NB4 (cell line): ENCODE data around the gene LTB4R2.

Experiments used
- DNase-seq: peaks from one replicate; pipeline ENCODE4 v3.0.0; 2010; ENCODE audit warnings: low read depth
- H3K4me3 ChIP-seq: one replicate; pipeline ENCODE4 v1.5.1; 2011; ENCODE audit warnings: mild to moderate bottlenecking, low read depth, low read length, moderate library complexity
- MYC ChIP-seq: IDR thresholded peaks from 2 replicates; pipeline ENCODE4 v1.6.1; 2011; ENCODE audit warnings: low read depth, low read length
- POLR2A ChIP-seq: IDR thresholded peaks from 2 replicates; pipeline ENCODE4 v1.6.1; 2011; ENCODE audit warnings: mild to moderate bottlenecking; ENCODE audit not compliant: insufficient read length; ENCODE audit errors: extremely low read depth
- TF ChIP-seq, protein P1 (sequence below): IDR thresholded peaks from one replicate; pipeline ENCODE4 v1.5.1; 2012; ENCODE audit warnings: low read depth, low read length
- TF ChIP-seq, protein P2 (sequence below): IDR thresholded peaks from 2 replicates; pipeline ENCODE4 v1.6.1; 2011; ENCODE audit warnings: low read depth, low read length

LTB4R2 gene

DNA sequence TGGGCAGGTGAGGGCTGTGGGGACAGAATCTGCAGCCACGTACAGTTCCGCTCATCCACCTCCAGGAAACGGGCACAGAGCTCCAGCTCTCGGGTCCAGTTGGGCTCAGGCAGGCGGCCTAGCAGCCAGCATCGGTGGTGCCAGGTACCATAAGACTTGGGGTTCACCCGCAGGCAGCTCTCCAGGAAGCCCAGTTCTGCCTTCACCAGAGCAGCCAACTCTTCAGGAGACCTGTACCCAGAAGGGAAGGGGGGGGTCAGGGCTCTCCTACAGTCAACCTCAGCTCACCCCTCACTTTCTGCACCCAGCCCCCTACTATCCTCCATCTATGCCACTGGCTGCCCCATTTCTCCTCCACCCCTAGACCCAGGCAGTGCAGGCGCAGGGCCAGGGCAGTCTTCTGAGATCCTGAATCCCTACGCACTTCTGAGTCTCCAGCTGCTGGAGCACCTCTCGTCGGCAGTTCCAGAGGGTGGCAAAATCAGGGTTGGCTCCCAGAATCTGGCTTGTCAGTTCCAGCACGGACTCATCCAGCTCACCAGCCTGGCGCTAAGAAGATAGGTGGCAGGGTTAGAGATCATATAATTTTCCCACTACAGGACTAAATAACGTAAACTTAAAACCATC is 39.9 kb upstream of the LTB4R2 start:
- no peak for DNase-seq
- H3K4me3 ChIP-seq, result no peak overlapping the region
- TF ChIP-seq, protein P1, sequence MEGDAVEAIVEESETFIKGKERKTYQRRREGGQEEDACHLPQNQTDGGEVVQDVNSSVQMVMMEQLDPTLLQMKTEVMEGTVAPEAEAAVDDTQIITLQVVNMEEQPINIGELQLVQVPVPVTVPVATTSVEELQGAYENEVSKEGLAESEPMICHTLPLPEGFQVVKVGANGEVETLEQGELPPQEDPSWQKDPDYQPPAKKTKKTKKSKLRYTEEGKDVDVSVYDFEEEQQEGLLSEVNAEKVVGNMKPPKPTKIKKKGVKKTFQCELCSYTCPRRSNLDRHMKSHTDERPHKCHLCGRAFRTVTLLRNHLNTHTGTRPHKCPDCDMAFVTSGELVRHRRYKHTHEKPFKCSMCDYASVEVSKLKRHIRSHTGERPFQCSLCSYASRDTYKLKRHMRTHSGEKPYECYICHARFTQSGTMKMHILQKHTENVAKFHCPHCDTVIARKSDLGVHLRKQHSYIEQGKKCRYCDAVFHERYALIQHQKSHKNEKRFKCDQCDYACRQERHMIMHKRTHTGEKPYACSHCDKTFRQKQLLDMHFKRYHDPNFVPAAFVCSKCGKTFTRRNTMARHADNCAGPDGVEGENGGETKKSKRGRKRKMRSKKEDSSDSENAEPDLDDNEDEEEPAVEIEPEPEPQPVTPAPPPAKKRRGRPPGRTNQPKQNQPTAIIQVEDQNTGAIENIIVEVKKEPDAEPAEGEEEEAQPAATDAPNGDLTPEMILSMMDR, result no peak
- TF ChIP-seq, protein P2, sequence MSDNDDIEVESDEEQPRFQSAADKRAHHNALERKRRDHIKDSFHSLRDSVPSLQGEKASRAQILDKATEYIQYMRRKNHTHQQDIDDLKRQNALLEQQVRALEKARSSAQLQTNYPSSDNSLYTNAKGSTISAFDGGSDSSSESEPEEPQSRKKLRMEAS, result no peak
- TF ChIP-seq POLR2A (no peak), MYC (no peak)

DNA sequence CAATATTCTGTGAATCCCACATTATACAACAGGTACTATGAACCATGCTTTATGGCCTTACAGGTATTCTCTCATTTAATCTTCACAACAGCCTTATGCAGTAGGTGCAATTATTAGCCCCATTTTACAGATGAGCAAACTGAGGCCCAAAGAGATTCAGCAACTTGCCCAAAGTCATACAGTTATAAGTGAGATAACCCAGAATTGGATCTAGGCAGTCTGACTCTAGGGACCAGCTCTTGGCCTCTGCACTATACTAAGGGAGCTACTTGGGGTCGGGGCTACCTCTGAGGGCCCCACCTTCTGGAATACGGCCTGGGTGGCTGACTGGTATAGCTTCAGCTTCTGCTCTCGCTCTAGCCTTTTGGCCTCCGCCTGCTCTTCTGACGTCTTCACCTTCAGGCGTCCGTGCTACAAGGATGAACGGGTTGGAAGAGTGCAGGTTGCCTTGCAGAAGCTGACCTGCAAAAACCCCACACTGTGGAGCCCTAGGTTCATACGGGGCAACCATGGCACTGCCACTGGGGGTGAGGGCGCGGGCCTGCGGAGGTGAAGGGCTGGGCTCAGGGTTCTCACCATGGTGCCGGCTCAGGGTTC is 39.3 kb upstream of the LTB4R2 start:
- TF ChIP-seq, protein P1, result no peak
- TF ChIP-seq POLR2A (no peak), MYC (no peak)
- TF ChIP-seq, protein P2, result no peak
- no peak for DNase-seq
- peak overlapping the region; percentile 80 for H3K4me3 ChIP-seq

DNA sequence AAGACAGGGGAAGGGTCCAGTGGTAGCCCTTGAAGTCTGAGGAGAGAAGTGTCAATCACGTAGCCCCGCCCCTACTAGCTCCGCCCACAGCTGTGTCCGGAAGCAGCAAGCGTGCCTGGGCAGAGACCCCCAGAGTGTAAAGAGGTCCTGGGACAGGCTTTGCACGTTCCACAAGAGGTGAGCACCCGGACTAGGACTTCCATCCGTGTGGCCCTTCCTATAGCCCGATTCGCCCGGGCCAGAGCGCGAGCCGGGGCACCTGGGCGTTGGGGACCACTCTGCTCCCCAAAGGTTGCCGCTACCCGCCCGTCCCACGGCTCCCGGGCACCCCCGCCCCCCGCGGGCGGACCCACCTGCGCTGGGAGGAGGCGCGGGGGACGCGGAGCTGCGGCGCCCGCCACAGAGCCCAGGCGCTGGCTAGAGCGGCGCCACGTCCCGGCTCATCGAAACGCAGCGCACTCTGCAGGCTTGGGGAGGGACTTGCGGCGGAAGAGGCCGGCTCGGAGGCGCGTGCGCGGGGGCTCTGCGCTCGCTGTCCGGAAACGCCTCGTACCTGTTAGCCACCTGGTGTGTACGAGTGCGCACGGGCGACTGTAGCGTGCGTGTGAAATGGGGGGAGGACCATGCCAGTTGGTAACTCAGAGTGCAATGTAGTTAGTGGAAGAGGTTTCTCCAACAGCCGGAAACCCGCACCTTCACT is 38.7 kb upstream of the LTB4R2 start, which contains the start of gene RABGGTA:
RABGGTA (minus strand) TSS at position 464 of the 700 bp plus-strand sequence. CDS start 482 bp downstream, outside the sequence.
- H3K4me3 ChIP-seq, result peak within 1 kb of the TSS; percentile 85
- DNase-seq, result peak; percentile 92
- TF ChIP-seq, protein P1, result peak; percentile 63
- peak; percentile 70 for TF ChIP-seq POLR2A
- peak; percentile 52; the same call in 1 of the 2 replicates for TF ChIP-seq MYC
- TF ChIP-seq, protein P2, result peak; percentile 77

DNA sequence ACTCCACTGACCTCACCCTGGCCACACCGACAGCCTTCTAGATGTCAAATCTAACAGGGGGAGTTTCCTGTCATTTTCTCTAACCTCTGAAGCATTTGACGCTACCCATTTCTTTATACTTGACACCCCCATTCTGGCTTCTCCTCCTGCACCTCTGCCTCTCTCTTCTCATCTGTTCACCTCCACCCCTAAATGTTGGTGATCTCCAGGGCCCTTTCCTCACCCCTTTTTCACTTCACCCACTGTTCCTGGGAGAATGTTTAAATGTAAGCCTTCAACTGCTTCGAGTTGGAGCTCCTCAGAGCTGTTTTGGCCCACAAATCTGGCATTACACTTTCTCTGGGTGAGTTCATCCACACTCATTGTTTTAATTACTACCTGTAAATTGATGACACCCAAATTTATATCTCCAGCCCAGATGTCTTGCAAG is 38.1 kb upstream of the LTB4R2 start:
- TF ChIP-seq MYC (no peak; the same call in 1 of the 2 replicates), POLR2A (no peak)
- TF ChIP-seq, protein P2, result no peak
- TF ChIP-seq, protein P1, result no peak
- no peak for DNase-seq
- peak overlapping the region; percentile 85 for H3K4me3 ChIP-seq

DNA sequence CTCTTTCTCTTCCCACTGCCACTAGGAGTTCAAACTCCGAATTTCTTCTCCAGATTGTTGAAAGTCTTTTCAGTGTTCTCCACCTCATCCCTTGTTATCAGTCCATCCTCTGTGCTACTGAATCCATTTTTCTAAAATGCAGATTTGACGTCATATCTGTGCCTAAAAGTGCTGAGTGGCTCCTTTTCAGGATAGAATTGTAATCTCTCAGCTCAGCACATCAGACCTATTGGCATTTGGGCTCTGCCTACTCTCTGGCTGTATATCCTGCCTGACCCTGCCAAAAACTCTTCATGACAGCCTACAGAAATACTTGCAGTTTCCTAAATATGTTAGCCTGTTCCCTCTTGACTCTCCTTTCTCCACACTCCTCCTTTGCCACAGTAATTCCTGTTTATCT is 37.5 kb upstream of the LTB4R2 start:
- TF ChIP-seq POLR2A, result no peak
- TF ChIP-seq, protein P2, result no peak
- TF ChIP-seq, protein P1, result no peak
- no peak for TF ChIP-seq MYC
- no peak overlapping the region for H3K4me3 ChIP-seq
- no peak for DNase-seq
